SK-N-MC (cell line): ENCODE results near the gene B9D1.

Source experiments
- EZH2 ChIP-seq: fragments of 200-600 bp; sonication (generic); IDR thresholded peaks from one replicate; pipeline ENCODE4 v1.6.1; 2017; ENCODE audit warnings: antibody characterized with exemption
- FOXP2 ChIP-seq: optimal IDR thresholded peaks from 2 replicates; pipeline ENCODE3; 2011; ENCODE audit warnings: mild to moderate bottlenecking, moderate library complexity; ENCODE audit not compliant: insufficient read depth; ENCODE audit errors: extremely low read length, control extremely low read depth
- POLR2AphosphoS5 ChIP-seq: IDR thresholded peaks from 2 replicates; pipeline ENCODE4 v1.6.1; 2012; ENCODE audit warnings: mild to moderate bottlenecking, low read depth, low read length, borderline replicate concordance

DNA sequence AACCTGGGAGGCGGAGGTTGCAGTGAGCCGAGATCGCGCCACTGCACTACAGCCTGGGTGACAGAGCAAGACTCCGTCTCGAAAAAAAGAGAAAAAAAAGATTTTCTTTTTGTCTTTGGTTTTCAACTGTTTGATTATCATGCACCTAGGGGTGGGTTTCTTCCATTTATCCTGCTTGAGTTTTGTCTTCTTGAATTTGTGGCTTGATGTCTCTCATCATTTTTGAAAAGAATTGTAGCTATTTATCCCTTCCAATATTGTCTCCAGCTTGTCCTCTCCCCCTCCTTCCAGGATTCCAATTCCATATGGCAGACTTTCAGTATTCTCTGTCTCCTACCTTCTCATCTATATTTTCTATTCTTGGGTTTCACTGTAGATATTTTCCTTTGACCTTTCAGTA, 7.8 kb downstream of the B9D1 start:
- TF ChIP-seq POLR2AphosphoS5: no peak
- no peak for TF ChIP-seq EZH2
- TF ChIP-seq FOXP2: no peak
